ENCODE measurements around the gene TXNL1. TPM values are rescaled to one million over a fixed set of nuclear protein-coding genes. Genes with fewer than 3 reads are reported as not detected.

TXNL1 gene
- total and polyA plus RNA-seq, 5 donors, result 77.9 to 91.9 (median 83.2) TPM

DNA sequence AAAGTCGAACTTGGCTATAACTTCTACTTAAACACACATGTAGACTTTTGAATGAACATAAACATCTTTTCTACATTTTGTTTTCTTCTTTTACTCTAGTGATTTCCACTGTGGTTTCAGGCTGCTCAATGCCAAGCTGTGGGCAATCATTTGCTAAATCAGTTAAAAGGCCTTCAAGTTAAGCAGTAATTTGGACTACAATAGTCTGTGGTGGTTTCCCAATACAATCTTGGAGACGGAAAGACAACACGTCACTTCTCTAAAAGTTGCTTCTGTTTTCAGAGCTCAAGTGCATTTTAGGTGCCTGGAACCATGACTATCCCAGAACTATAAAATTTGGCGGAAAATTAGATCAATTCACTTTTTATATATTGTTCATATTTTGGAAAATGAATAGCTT, 69.4 kb downstream of the TXNL1 start:
- intact Hi-C loops (cut with DNase I), result no loop called here
- H3K4me1 ChIP-seq (ENCODE audit: control insufficient read depth, insufficient read depth, low read length), result no peaks in the 10 kb centered on the region
- 79% methylated on average over 4 of the region's 4 CpGs for WGBS
- no peaks in the 10 kb centered on the region for H3K9me3 ChIP-seq (ENCODE audit: control insufficient read depth, low read length)
- no peak overlapping the region for H3K27ac ChIP-seq (ENCODE audit: low read length)
- H3K27me3 ChIP-seq (ENCODE audit: control insufficient read depth, insufficient read depth), result no peaks in the 10 kb centered on the region
- DNase-seq, result no peak
- no peak overlapping the region for H3K4me3 ChIP-seq (ENCODE audit: low read length)
- no peak for ATAC-seq

DNA sequence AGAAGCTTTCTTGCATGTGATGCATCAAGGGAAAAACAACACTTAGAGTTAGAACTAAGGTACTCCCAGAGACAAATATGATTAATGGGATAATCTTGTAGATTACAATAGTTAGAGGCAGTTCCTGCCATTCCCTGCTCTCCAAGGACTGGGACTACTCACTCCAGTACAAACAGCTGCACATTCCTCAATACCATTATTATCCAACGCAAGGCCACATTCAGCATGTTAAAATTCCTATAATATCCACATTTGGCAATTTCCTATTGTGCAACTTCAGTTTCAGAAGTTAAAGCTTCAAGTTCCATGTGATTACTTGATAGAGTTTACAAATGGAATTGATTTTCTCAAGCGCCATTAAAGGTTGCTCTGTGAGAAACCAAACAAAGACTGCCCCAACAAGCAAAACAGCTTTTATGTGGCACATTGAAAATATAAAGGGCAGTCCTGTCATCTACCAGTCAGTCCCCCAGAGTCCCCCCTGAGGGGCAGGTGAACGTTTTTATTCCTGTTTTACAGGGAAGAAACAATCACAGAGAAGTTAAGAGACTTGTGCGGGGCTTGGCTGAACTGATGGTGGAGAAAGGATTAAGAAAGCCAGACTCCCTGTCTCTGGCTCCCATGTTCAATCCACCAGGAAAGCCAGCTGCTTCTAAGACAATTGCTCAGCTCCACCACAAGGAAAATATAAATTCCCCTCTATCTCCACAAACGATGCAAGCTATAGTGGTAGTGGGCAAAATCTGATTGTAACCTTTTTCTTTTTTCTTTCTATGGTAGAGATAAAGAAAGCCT, 72.6 kb downstream of the TXNL1 start:
- Histone ChIP-seq H3K9me3 (ENCODE audit: control insufficient read depth, low read length) (no peaks in the 10 kb centered on the region), H3K4me1 (ENCODE audit: control insufficient read depth, insufficient read depth, low read length) (no peaks in the 10 kb centered on the region), H3K27ac (ENCODE audit: low read length) (no peak overlapping the region), H3K4me3 (ENCODE audit: low read length) (no peak overlapping the region), H3K27me3 (ENCODE audit: control insufficient read depth, insufficient read depth) (no peaks in the 10 kb centered on the region)
- ATAC-seq (no peak), DNase-seq (no peak)
- intact Hi-C loops (cut with DNase I), result no loop called here
- WGBS, result 61% methylated on average over 5 of the region's 5 CpGs

DNA sequence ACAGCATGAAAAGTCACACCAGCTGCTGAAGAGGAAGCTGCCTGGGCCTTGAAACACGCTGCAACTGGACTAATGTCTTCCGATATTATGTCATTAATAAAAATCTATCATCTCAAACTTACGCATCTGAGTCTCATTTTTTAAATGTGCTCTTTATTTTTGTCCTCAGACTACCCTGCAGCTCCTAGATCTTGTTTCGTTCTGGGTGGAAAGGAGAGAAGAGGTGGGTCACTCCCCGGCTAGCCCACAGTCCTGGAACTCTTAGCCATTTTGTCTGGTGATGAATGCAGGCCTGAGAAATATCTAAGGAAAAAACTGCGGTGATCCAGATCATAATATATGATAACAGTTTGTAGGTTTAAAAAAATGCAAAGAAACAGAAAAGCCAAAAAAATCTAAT, 73.3 kb downstream of the TXNL1 start:
- WGBS, result 66% methylated on average over 6 of the region's 6 CpGs
- H3K27ac ChIP-seq (ENCODE audit: low read length), result no peak overlapping the region

GRCh38 chr18:56563568-56563967, 74.8 kb downstream of the TXNL1 start:
- intact Hi-C loops (cut with DNase I), result no loop called here
- ATAC-seq, result peak; percentile 42 to 43
- peak in 1 of 3 donors; percentile 35 for DNase-seq

More for the DNA sequence above, 73.3 kb downstream of the TXNL1 start:
- ATAC-seq (no peak), DNase-seq (no peak)
- Histone ChIP-seq H3K4me3 (ENCODE audit: low read length) (no peak overlapping the region), H3K4me1 (ENCODE audit: control insufficient read depth, insufficient read depth, low read length) (no peaks in the 10 kb centered on the region), H3K9me3 (ENCODE audit: control insufficient read depth, low read length) (no peaks in the 10 kb centered on the region), H3K27me3 (ENCODE audit: control insufficient read depth, insufficient read depth) (no peaks in the 10 kb centered on the region)
- intact Hi-C loops (cut with DNase I), result no loop called here

DNA sequence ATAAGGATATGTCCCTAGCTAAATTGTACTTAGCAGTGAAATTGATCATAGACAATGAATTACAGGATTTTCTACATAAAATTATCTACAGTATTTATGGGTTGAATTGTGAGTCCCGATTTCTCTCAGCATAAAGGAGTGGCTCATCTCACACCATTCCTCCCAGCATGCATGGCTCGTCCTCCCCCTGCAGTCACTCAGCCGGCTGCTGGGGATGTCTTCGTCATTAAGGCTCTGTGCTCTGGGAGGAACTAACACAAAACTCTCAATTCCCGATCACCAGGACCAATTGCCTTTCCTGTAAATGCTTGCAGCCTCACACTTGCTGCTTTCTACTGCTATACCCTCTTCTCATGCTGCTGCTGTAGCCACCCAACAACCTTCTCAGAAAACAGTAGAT, 75.9 kb downstream of the TXNL1 start:
- H3K4me3 ChIP-seq (ENCODE audit: low read length), result no peak overlapping the region
- H3K27me3 ChIP-seq (ENCODE audit: control insufficient read depth, insufficient read depth), result no peaks in the 10 kb centered on the region
- H3K27ac ChIP-seq (ENCODE audit: low read length), result no peak overlapping the region
- WGBS, result 74% methylated on average over 5 of the region's 5 CpGs
- intact Hi-C loops (cut with DNase I), result no loop called here
- H3K4me1 ChIP-seq (ENCODE audit: control insufficient read depth, insufficient read depth, low read length), result peaks cover 2% of the 10 kb centered on the region
- DNase-seq, result peak in 1 of 3 donors; percentile 53
- H3K9me3 ChIP-seq (ENCODE audit: control insufficient read depth, low read length), result no peaks in the 10 kb centered on the region
- no peak for ATAC-seq

More at GRCh38 chr18:56563568-56563967, 74.8 kb downstream of the TXNL1 start:
- H3K27ac ChIP-seq (ENCODE audit: low read length), result no peak overlapping the region
- WGBS, result 69% methylated on average over 7 of the region's 7 CpGs
- no peaks in the 10 kb centered on the region for H3K9me3 ChIP-seq (ENCODE audit: control insufficient read depth, low read length)
- H3K27me3 ChIP-seq (ENCODE audit: control insufficient read depth, insufficient read depth), result no peaks in the 10 kb centered on the region
- peaks cover 2% of the 10 kb centered on the region for H3K4me1 ChIP-seq (ENCODE audit: control insufficient read depth, insufficient read depth, low read length)
- no peak overlapping the region for H3K4me3 ChIP-seq (ENCODE audit: low read length)

DNA sequence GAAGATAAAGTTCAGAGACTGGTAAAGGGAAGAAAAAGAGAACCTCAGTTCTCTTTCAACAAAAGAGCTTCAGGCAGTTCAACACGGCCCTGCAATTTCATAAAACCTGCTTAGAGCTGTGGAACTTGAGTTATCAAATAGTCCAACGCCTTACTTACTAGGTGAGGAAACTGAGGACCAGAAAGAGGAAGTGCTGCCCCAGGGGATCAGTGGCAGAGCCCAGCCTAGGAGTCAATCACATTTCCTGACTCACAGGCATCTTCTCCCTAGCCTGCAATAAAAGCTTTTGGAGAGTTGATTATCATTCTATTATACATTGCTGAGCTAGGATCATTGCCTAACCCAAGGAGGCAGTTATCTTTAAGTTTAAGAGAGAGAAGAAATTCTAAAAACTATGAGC, 77.4 kb downstream of the TXNL1 start:
- WGBS, result 81% methylated on average over 2 of the region's 2 CpGs
- Histone ChIP-seq H3K9me3 (ENCODE audit: control insufficient read depth, low read length) (no peaks in the 10 kb centered on the region), H3K4me3 (ENCODE audit: low read length) (no peak overlapping the region), H3K4me1 (ENCODE audit: control insufficient read depth, insufficient read depth, low read length) (peaks cover 2% of the 10 kb centered on the region), H3K27me3 (ENCODE audit: control insufficient read depth, insufficient read depth) (no peaks in the 10 kb centered on the region), H3K27ac (ENCODE audit: low read length) (no peak overlapping the region)
- ATAC-seq (no peak), DNase-seq (no peak)
- intact Hi-C loops (cut with DNase I), result no loop called here

DNA sequence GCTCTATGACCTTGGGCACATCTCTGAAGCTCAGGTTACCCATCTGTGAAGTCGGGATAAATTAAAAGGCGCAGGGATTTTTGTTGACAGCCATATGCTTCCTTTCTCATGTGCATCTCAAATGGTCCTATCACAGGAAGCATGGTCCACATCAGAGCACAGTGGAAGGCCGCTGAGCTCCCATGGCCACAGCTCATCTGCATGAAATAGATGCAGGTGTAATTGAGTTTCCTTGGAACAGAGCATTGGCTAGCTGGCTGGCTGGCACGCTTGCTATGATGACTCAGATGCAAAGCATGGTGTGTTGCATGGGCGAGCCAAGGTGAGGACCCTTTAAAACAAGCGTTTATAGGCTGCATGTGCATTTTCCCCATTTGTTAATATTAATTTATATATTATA, 79.3 kb downstream of the TXNL1 start:
- 92% methylated on average over 6 of the region's 6 CpGs for WGBS
- Histone ChIP-seq H3K4me1 (ENCODE audit: control insufficient read depth, insufficient read depth, low read length) (peaks cover 2% of the 10 kb centered on the region), H3K27me3 (ENCODE audit: control insufficient read depth, insufficient read depth) (no peaks in the 10 kb centered on the region), H3K9me3 (ENCODE audit: control insufficient read depth, low read length) (no peaks in the 10 kb centered on the region), H3K4me3 (ENCODE audit: low read length) (no peak overlapping the region), H3K27ac (ENCODE audit: low read length) (no peak overlapping the region)
- intact Hi-C loops (cut with DNase I), result no loop called here
- ATAC-seq (no peak), DNase-seq (no peak)

GRCh38 chr18:56556907-56557306, 81.5 kb downstream of the TXNL1 start:
- intact Hi-C loops (cut with DNase I), result no loop called here
- 95% methylated on average over 1 of the region's 1 CpG for WGBS

GRCh38 chr18:56550121-56550520, 88.3 kb downstream of the TXNL1 start:
- ATAC-seq (no peak), DNase-seq (no peak)
- WGBS, result 86% methylated on average over 4 of the region's 4 CpGs
- intact Hi-C loops (cut with DNase I), result no loop called here
- Histone ChIP-seq H3K4me1 (ENCODE audit: control insufficient read depth, insufficient read depth, low read length) (no peaks in the 10 kb centered on the region), H3K27ac (ENCODE audit: low read length) (no peak overlapping the region), H3K9me3 (ENCODE audit: control insufficient read depth, low read length) (no peaks in the 10 kb centered on the region), H3K27me3 (ENCODE audit: control insufficient read depth, insufficient read depth) (no peaks in the 10 kb centered on the region), H3K4me3 (ENCODE audit: low read length) (no peak overlapping the region)

More at GRCh38 chr18:56556907-56557306, 81.5 kb downstream of the TXNL1 start:
- H3K4me1 ChIP-seq (ENCODE audit: control insufficient read depth, insufficient read depth, low read length), result peaks cover 2% of the 10 kb centered on the region
- H3K27ac ChIP-seq (ENCODE audit: low read length), result no peak overlapping the region
- H3K9me3 ChIP-seq (ENCODE audit: control insufficient read depth, low read length), result no peaks in the 10 kb centered on the region
- ATAC-seq (no peak), DNase-seq (no peak)
- H3K4me3 ChIP-seq (ENCODE audit: low read length), result no peak overlapping the region
- H3K27me3 ChIP-seq (ENCODE audit: control insufficient read depth, insufficient read depth), result no peaks in the 10 kb centered on the region

Other genes with a start within 250 kb of the TXNL1 start
- 10 to 100 TPM; 26.5 to 32.2 (median 26.9) TPM for gene WDR7, start 12.8 kb upstream of the TXNL1 start, total RNA-seq
- 7.4 TPM for gene WDR7, start 12.8 kb upstream of the TXNL1 start, polyA plus RNA-seq